ENCODE results near the gene EFS.
A peak's percentile ranks its signal among the peaks of the same experiment; 100 is the strongest.

The EFS gene

GRCh38 chr14:23320584-23321571 lies 44.1 kb downstream of the EFS start, which contains the start of gene PABPN1:
TSS of gene PABPN1 (plus strand) at chr14:23321457. CDS start at chr14:23321470, 13 bp downstream.
- TF ChIP-seq SPI1 (IDR thresholded peaks at IDR 0.05; ENCODE audit: low read depth, low read length): no peak
- 0 out of 2 replicates have a peak, but pooled peaks have one; percentile 14 for TF ChIP-seq POU2F2 (IDR thresholded peaks at IDR 0.05; ENCODE audit: low read depth, low read length)
- peak; percentile 82 for TF ChIP-seq TAF1 (IDR thresholded peaks at IDR 0.05; ENCODE audit: low read depth, low read length)
- TF ChIP-seq PAX5 (IDR thresholded peaks at IDR 0.05; ENCODE audit: insufficient read depth, low read length, severe bottlenecking): no peak
- peak; percentile 93 for TF ChIP-seq POLR2AphosphoS5 (IDR thresholded peaks at IDR 0.05; ENCODE audit: low read depth, low read length)
- peak; percentile 92 for TF ChIP-seq POLR2A (IDR thresholded peaks at IDR 0.05; ENCODE audit: low read depth, low read length)
- DNase-seq (ENCODE audit: insufficient read length, low spot score): peak; percentile 88
- FAIRE-seq: peak; percentile 97

DNA sequence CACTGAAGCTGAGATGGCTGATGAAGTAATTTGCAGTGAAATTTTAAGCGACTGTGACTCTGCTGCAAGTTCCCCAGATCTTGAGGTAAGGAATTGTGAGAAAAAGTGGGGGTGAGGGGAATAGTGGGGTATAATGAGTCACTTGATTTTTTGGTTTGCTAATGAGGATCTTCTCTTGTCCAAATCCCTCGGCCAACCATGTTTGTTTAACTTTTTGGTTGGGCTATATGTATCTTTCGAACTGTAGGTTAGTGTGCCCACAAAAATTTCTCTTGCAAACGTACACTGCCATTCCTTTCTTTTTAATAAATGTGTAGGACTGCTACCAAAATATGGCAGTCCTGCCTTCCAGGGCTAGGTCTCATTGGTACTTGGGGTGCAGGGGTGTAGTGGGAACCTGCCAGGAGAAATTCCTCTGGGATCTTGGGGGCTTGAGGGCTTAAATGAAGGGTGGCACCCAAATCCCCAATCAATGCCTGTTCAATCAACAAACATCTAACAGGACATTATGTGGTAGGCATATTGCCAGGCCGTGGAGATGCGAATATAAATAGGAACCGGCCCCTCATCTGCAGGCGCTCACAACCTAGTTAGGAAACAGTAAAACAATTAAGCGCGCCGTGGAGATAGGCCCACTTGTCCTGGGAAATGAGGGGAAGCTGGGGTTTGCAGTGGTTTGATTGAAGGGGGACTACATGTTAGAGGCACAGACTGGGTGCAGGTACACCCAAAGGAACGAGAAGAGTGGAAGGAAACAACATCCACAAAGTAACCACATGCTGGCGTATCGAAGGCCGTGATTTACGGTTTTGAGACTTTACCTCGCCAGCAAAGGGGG lies 45.0 kb downstream of the EFS start:
- no peak for FAIRE-seq
- TF ChIP-seq SPI1 (IDR thresholded peaks at IDR 0.05; ENCODE audit: low read depth, low read length) (no peak), POLR2A (IDR thresholded peaks at IDR 0.05; ENCODE audit: low read depth, low read length) (no peak), POU2F2 (IDR thresholded peaks at IDR 0.05; ENCODE audit: low read depth, low read length) (no peak), PAX5 (IDR thresholded peaks at IDR 0.05; ENCODE audit: insufficient read depth, low read length, severe bottlenecking) (no peak), POLR2AphosphoS5 (IDR thresholded peaks at IDR 0.05; ENCODE audit: low read depth, low read length) (no peak), TAF1 (IDR thresholded peaks at IDR 0.05; ENCODE audit: low read depth, low read length) (no peak)
- no peak for DNase-seq (ENCODE audit: insufficient read length, low spot score)

GRCh38 chr14:23316300-23316699 lies 48.7 kb downstream of the EFS start:
- no peak for FAIRE-seq
- no peak for DNase-seq (ENCODE audit: insufficient read length, low spot score)
- TF ChIP-seq TAF1 (IDR thresholded peaks at IDR 0.05; ENCODE audit: low read depth, low read length): no peak

- FAIRE-seq (no peak), DNase-seq (ENCODE audit: insufficient read length, low spot score) (no peak)
- TF ChIP-seq PAX5 (IDR thresholded peaks at IDR 0.05; ENCODE audit: insufficient read depth, low read length, severe bottlenecking): no peak
- no peak for TF ChIP-seq POU2F2 (IDR thresholded peaks at IDR 0.05; ENCODE audit: low read depth, low read length)
- TF ChIP-seq SPI1 (IDR thresholded peaks at IDR 0.05; ENCODE audit: low read depth, low read length): no peak
- no peak for TF ChIP-seq TAF1 (IDR thresholded peaks at IDR 0.05; ENCODE audit: low read depth, low read length)
- no peak for TF ChIP-seq POLR2A (IDR thresholded peaks at IDR 0.05; ENCODE audit: low read depth, low read length)
- no peak for TF ChIP-seq POLR2AphosphoS5 (IDR thresholded peaks at IDR 0.05; ENCODE audit: low read depth, low read length)
Measured at GRCh38 chr14:23310546-23310945, 54.4 kb downstream of the EFS start.

GRCh38 chr14:23308721-23309445 lies 56.1 kb downstream of the EFS start:
- FAIRE-seq: no peak

DNA sequence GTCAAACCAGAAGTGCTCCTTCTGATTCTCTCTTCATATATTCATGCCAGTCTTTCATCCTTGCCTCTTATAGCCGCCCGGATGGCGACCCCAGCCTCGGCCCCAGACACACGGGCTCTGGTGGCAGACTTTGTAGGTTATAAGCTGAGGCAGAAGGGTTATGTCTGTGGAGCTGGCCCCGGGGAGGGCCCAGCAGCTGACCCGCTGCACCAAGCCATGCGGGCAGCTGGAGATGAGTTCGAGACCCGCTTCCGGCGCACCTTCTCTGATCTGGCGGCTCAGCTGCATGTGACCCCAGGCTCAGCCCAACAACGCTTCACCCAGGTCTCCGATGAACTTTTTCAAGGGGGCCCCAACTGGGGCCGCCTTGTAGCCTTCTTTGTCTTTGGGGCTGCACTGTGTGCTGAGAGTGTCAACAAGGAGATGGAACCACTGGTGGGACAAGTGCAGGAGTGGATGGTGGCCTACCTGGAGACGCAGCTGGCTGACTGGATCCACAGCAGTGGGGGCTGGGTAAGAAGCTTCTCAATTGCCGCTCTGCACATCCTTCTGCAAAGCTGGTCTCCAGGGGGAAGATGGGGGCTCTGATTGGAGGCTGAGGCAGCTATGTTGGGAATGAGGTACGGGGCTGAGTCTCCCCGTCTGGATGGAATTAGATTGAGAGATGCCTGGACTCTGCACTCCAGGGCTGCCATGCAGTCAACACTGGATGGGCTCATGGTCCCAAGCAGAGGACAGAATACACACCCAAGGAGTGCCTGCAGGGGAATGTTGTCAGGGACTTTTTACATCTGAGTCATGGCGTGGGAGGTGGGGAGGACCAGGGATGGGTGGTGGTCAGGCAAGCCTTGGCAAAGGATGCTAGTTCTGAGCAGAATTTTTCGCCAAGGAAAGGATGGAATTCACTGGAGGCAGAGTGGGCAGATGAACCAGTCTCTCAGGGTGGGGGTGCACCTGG lies 57.0 kb downstream of the EFS start:
- FAIRE-seq: no peak

More at GRCh38 chr14:23308721-23309445, 56.1 kb downstream of the EFS start:
- no peak for DNase-seq (ENCODE audit: insufficient read length, low spot score)
- TF ChIP-seq POU2F2 (IDR thresholded peaks at IDR 0.05; ENCODE audit: low read depth, low read length): no peak
- no peak for TF ChIP-seq PAX5 (IDR thresholded peaks at IDR 0.05; ENCODE audit: insufficient read depth, low read length, severe bottlenecking)
- TF ChIP-seq TAF1 (IDR thresholded peaks at IDR 0.05; ENCODE audit: low read depth, low read length): no peak
- TF ChIP-seq POLR2AphosphoS5 (IDR thresholded peaks at IDR 0.05; ENCODE audit: low read depth, low read length): no peak
- no peak for TF ChIP-seq SPI1 (IDR thresholded peaks at IDR 0.05; ENCODE audit: low read depth, low read length)
- TF ChIP-seq POLR2A (IDR thresholded peaks at IDR 0.05; ENCODE audit: low read depth, low read length): no peak

DNA sequence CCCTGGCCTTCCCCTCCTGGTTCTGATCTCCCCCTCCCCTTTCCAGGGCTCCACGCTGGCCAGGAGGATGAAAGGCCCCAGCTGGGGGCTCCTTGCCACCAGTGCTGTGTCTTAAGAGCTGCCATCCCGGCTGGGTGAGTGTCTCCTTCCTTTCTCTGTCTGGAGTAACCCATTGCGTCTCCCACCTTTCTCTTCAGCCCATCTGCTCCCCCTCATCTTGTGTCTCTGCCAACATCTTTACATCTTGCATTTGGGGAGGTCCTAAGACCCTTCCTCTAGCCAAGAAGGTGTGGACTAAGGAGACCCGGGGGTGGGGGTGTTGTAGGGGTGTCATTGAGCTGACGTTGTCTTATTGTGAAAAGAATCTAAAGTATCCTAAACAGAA lies 57.8 kb downstream of the EFS start:
- FAIRE-seq (no peak), DNase-seq (ENCODE audit: insufficient read length, low spot score) (no peak)
- no peak for TF ChIP-seq POU2F2 (IDR thresholded peaks at IDR 0.05; ENCODE audit: low read depth, low read length)
- no peak for TF ChIP-seq PAX5 (IDR thresholded peaks at IDR 0.05; ENCODE audit: insufficient read depth, low read length, severe bottlenecking)

More for the DNA sequence above, 57.0 kb downstream of the EFS start:
- no peak for DNase-seq (ENCODE audit: insufficient read length, low spot score)
- TF ChIP-seq PAX5 (IDR thresholded peaks at IDR 0.05; ENCODE audit: insufficient read depth, low read length, severe bottlenecking): no peak
- TF ChIP-seq POLR2A (IDR thresholded peaks at IDR 0.05; ENCODE audit: low read depth, low read length): no peak
- TF ChIP-seq TAF1 (IDR thresholded peaks at IDR 0.05; ENCODE audit: low read depth, low read length): no peak
- TF ChIP-seq POLR2AphosphoS5 (IDR thresholded peaks at IDR 0.05; ENCODE audit: low read depth, low read length): no peak
- TF ChIP-seq POU2F2 (IDR thresholded peaks at IDR 0.05; ENCODE audit: low read depth, low read length): no peak
- no peak for TF ChIP-seq SPI1 (IDR thresholded peaks at IDR 0.05; ENCODE audit: low read depth, low read length)
